ENCODE data around the gene YPEL1.

Gene YPEL1

GRCh38 chr22:21735200-21736083 lies at the start of gene YPEL1:
YPEL1 (minus strand) TSS chr22:21735794; CDS start chr22:21710744, 25,050 bp downstream.
- peak; percentile 85 for DNase-seq (ENCODE audit: low spot score)

GRCh38 chr22:21780259-21780658 lies 44.7 kb upstream of the YPEL1 start:
- no peak for DNase-seq (ENCODE audit: low spot score)

- DNase-seq (ENCODE audit: low spot score): no peak
These were observed 43.9 kb upstream of the YPEL1 start for GRCh38 chr22:21779444-21779843.

GRCh38 chr22:21778705-21779363 lies 43.2 kb upstream of the YPEL1 start:
- DNase-seq (ENCODE audit: low spot score): no peak

GRCh38 chr22:21771631-21771976 lies 36.0 kb upstream of the YPEL1 start:
- DNase-seq (ENCODE audit: low spot score): no peak

- no peak for DNase-seq (ENCODE audit: low spot score)
These were observed 32.8 kb upstream of the YPEL1 start for GRCh38 chr22:21768435-21768834.

- no peak for DNase-seq (ENCODE audit: low spot score)
These were observed 31.3 kb upstream of the YPEL1 start for GRCh38 chr22:21766691-21767462.

GRCh38 chr22:21765909-21766529 lies 30.4 kb upstream of the YPEL1 start:
- no peak for DNase-seq (ENCODE audit: low spot score)

- DNase-seq (ENCODE audit: low spot score): no peak
These were observed 28.6 kb upstream of the YPEL1 start for GRCh38 chr22:21764038-21764804.

GRCh38 chr22:21762712-21763581 lies 27.4 kb upstream of the YPEL1 start:
- no peak for DNase-seq (ENCODE audit: low spot score)

GRCh38 chr22:21761994-21762680 lies 26.5 kb upstream of the YPEL1 start:
- DNase-seq (ENCODE audit: low spot score): no peak

- no peak for DNase-seq (ENCODE audit: low spot score)
These were observed 25.5 kb upstream of the YPEL1 start for GRCh38 chr22:21761086-21761485.

- no peak for DNase-seq (ENCODE audit: low spot score)
These were observed 25.0 kb upstream of the YPEL1 start for GRCh38 chr22:21760640-21761039.

GRCh38 chr22:21759646-21760376 lies 24.2 kb upstream of the YPEL1 start:
- no peak for DNase-seq (ENCODE audit: low spot score)

GRCh38 chr22:21759093-21759492 lies 23.5 kb upstream of the YPEL1 start:
- no peak for DNase-seq (ENCODE audit: low spot score)

GRCh38 chr22:21758091-21758864 lies 22.7 kb upstream of the YPEL1 start:
- DNase-seq (ENCODE audit: low spot score): no peak

- DNase-seq (ENCODE audit: low spot score): no peak
These were observed 20.3 kb upstream of the YPEL1 start for GRCh38 chr22:21755851-21756284.

GRCh38 chr22:21754523-21754922 lies 18.9 kb upstream of the YPEL1 start:
- DNase-seq (ENCODE audit: low spot score): peak; percentile 49
